ENCODE measurements around the gene DCUN1D2.

DCUN1D2 gene

DNA sequence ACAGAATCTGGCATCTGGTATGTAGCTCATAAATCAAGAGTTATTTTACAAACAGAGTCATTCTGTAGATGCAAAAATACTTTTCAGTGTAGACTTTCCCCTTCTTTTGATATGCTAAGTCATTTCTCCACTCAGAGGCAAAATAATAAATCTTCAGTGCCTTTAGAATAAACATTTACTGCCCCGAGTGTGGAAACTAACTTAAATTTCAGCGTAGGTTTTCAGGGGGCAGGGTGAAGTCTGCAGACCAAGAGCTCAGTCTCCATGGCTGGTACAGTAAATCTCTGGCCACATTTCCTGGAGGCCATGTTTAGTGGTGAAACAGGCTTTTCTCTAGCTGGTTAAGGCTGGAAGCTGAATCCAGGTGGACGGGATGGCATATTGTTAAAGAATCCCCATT, 24.1 kb downstream of the DCUN1D2 start:
- no peak overlapping the region for H3K4me3 ChIP-seq (ENCODE audit: low read depth, low read length)
- TF ChIP-seq, protein P1, sequence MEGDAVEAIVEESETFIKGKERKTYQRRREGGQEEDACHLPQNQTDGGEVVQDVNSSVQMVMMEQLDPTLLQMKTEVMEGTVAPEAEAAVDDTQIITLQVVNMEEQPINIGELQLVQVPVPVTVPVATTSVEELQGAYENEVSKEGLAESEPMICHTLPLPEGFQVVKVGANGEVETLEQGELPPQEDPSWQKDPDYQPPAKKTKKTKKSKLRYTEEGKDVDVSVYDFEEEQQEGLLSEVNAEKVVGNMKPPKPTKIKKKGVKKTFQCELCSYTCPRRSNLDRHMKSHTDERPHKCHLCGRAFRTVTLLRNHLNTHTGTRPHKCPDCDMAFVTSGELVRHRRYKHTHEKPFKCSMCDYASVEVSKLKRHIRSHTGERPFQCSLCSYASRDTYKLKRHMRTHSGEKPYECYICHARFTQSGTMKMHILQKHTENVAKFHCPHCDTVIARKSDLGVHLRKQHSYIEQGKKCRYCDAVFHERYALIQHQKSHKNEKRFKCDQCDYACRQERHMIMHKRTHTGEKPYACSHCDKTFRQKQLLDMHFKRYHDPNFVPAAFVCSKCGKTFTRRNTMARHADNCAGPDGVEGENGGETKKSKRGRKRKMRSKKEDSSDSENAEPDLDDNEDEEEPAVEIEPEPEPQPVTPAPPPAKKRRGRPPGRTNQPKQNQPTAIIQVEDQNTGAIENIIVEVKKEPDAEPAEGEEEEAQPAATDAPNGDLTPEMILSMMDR (IDR thresholded peaks at IDR 0.05; ENCODE audit: borderline replicate concordance, insufficient read depth, low read depth, low read length): no peak

GRCh38 chr13:113465300-113465699, 25.2 kb downstream of the DCUN1D2 start:
- H3K4me3 ChIP-seq (ENCODE audit: low read depth, low read length): no peak overlapping the region
- TF ChIP-seq, protein P1 (IDR thresholded peaks at IDR 0.05; ENCODE audit: borderline replicate concordance, insufficient read depth, low read depth, low read length): no peak

DNA sequence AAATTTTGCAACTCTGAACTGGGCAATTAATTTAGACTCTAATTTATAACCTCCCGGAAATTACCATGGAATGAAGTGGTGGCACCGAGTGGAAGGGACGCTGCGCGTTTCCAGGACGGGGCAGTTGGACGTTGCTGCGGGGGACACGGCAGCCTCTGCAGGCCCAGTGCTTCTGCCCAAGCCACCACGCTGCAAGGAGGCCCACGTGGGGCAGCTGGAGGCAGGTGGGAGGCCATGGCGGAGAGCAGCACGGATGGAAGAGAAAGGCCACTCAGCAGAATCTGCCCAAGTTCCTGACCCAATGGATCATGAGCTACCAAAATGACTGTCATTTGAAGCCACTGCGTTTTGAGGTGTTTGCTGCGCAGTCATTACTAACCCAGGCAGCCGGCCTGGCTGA, 26.0 kb downstream of the DCUN1D2 start:
- TF ChIP-seq, protein P1 (IDR thresholded peaks at IDR 0.05; ENCODE audit: borderline replicate concordance, insufficient read depth, low read depth, low read length): no peak
- no peak overlapping the region for H3K4me3 ChIP-seq (ENCODE audit: low read depth, low read length)

DNA sequence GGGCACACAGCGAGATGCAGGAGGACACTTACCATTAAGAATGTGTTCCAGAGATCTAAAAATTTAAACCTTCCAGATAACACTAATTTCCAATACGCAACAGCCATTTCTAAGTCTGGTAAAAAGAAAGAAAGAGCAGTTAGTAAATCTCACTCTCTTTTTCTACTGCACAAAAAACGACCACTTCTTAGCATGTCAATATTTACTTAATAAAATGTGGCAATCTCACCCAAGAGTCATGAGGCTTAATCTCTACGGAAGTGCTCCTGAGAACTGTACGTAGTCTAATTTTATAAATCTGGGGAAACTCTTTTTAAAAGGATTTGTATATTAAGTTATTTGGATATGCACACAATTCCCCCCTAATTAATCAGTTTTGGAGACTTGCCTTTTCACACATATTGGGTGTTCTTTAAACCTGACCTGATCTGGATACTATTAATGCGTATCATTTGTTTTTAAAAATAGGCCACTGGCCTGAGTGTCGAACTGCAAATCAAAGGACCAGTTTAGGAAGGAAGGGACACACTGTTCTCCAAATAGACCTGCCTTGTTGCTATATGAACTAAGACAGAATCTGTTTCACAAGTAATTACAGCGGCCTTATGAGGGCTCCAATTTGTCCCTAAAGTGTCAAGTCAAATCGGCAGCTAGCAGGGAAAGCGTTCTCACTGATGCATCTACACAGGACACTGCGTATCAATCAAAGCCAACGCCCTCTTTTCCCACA, 29.3 kb downstream of the DCUN1D2 start:
- TF ChIP-seq, protein P1 (IDR thresholded peaks at IDR 0.05; ENCODE audit: borderline replicate concordance, insufficient read depth, low read depth, low read length): no peak
- H3K4me3 ChIP-seq (ENCODE audit: low read depth, low read length): no peak overlapping the region

GRCh38 chr13:113460599-113460998, 29.9 kb downstream of the DCUN1D2 start:
- H3K4me3 ChIP-seq (ENCODE audit: low read depth, low read length): no peak overlapping the region
- TF ChIP-seq, protein P1 (IDR thresholded peaks at IDR 0.05; ENCODE audit: borderline replicate concordance, insufficient read depth, low read depth, low read length): no peak

GRCh38 chr13:113460064-113460555, 30.4 kb downstream of the DCUN1D2 start:
- H3K4me3 ChIP-seq (ENCODE audit: low read depth, low read length): no peak overlapping the region
- TF ChIP-seq, protein P1 (IDR thresholded peaks at IDR 0.05; ENCODE audit: borderline replicate concordance, insufficient read depth, low read depth, low read length): no peak
